Parathyroid adenoma (tissue), 2 donors: ENCODE measurements around the gene SLC22A23.

Source experiments
- H2AFZ ChIP-seq: fragments of 300-600 bp; sonication (generic); one replicate; pipeline ENCODE4 v1.7.0; 2017; ENCODE audit warnings: antibody characterized with exemption, mild to moderate bottlenecking
- H3K27ac ChIP-seq: fragments of 300-600 bp; sonication (generic); one replicate; pipeline ENCODE4 v1.7.0; 2017
- H3K27me3 ChIP-seq: fragments of 300-600 bp; sonication (generic); one replicate; pipeline ENCODE4 v1.7.0; 2017; ENCODE audit warnings: low read length; ENCODE audit not compliant: control insufficient read depth, insufficient read depth
- H3K36me3 ChIP-seq: fragments of 300-600 bp; sonication (generic); one replicate; pipeline ENCODE4 v1.7.0; 2017; ENCODE audit warnings: low read length; ENCODE audit not compliant: control insufficient read depth, insufficient read depth
- H3K4me1 ChIP-seq: fragments of 300-600 bp; sonication (generic); one replicate; pipeline ENCODE4 v1.7.0; 2017; ENCODE audit warnings: control low read depth
- H3K4me2 ChIP-seq: fragments of 300-600 bp; sonication (generic); one replicate; pipeline ENCODE4 v1.7.0; 2017; ENCODE audit warnings: low read length
- H3K4me3 ChIP-seq: fragments of 300-600 bp; sonication (generic); one replicate; pipeline ENCODE4 v1.7.0; 2017; ENCODE audit warnings: low read depth, low read length
- H3K79me2 ChIP-seq: fragments of 300-600 bp; sonication (generic); one replicate; pipeline ENCODE4 v1.7.0; 2017; ENCODE audit warnings: control low read depth
- H3K9ac ChIP-seq: fragments of 300-600 bp; sonication (generic); one replicate; pipeline ENCODE4 v1.7.0; 2017; ENCODE audit warnings: mild to moderate bottlenecking
- H3K9me3 ChIP-seq: fragments of 300-600 bp; sonication (generic); one replicate; pipeline ENCODE4 v1.7.0; 2017; ENCODE audit warnings: low read length; ENCODE audit not compliant: control insufficient read depth
- TF ChIP-seq, protein P1 (sequence below): fragments of 300-600 bp; sonication (generic); IDR thresholded peaks from one replicate; pipeline ENCODE4 v1.7.0; 2017; ENCODE audit warnings: antibody characterized with exemption, mild to moderate bottlenecking
- donor health status: primary hyperparathyroidism.

The SLC22A23 gene

DNA sequence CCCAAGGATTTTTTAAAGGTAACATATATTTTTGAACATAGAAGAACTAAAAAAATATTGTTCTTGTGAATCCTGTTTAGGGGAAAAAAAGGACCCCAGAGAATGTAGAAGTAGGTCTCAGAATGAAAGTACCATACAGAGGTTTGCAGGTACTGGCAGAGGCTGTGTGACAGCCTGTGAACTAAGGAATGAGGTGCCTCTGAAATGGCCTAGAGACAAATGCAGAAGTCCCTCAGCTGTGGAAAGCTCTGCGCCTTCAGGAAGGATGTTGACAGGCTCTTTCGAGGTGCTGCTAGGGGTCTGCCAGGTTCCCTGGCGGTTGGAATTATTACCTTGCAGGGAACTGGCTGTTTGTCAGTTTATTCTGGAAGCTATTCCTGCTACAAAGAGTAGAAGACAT, 220.8 kb downstream of the SLC22A23 start:
- Histone ChIP-seq H3K27ac (no peak overlapping the region), H3K4me2 (no peak overlapping the region), H3K79me2 (no peaks in the 10 kb centered on the region), H3K4me1 (no peaks in the 10 kb centered on the region), H3K27me3 (no peaks in the 10 kb centered on the region), H3K4me3 (no peak overlapping the region), H3K9ac (no peak overlapping the region), H3K36me3 (no peaks in the 10 kb centered on the region), H2AFZ (no peak overlapping the region), H3K9me3 (no peaks in the 10 kb centered on the region)
- TF ChIP-seq, protein P1, sequence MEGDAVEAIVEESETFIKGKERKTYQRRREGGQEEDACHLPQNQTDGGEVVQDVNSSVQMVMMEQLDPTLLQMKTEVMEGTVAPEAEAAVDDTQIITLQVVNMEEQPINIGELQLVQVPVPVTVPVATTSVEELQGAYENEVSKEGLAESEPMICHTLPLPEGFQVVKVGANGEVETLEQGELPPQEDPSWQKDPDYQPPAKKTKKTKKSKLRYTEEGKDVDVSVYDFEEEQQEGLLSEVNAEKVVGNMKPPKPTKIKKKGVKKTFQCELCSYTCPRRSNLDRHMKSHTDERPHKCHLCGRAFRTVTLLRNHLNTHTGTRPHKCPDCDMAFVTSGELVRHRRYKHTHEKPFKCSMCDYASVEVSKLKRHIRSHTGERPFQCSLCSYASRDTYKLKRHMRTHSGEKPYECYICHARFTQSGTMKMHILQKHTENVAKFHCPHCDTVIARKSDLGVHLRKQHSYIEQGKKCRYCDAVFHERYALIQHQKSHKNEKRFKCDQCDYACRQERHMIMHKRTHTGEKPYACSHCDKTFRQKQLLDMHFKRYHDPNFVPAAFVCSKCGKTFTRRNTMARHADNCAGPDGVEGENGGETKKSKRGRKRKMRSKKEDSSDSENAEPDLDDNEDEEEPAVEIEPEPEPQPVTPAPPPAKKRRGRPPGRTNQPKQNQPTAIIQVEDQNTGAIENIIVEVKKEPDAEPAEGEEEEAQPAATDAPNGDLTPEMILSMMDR: no peak

DNA sequence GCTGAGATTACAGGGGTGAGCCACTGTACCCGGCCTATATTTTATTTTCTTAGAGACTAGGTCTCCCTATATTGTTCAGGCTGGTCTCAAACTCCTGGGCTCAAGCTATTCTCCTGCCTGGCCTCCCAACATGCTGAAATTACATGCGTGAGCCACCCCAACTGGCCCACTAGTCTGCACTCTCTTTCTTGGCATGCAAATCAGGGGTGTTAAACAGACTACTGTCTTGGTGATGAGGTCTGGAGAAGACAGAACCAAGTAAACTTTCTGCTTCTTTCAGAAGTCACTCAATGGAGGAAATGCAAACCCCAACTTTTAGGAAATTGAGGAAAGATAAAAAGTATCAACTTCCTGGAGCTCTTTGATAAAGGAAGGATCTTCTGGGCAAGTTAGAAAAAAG, 221.4 kb downstream of the SLC22A23 start:
- Histone ChIP-seq H3K4me2 (no peak overlapping the region), H3K9ac (no peak overlapping the region), H3K27ac (no peak overlapping the region), H3K79me2 (no peaks in the 10 kb centered on the region), H3K9me3 (no peaks in the 10 kb centered on the region), H2AFZ (no peak overlapping the region), H3K4me3 (no peak overlapping the region), H3K4me1 (no peaks in the 10 kb centered on the region), H3K36me3 (no peaks in the 10 kb centered on the region), H3K27me3 (peaks cover 1% of the 10 kb centered on the region)
- TF ChIP-seq, protein P1: no peak

DNA sequence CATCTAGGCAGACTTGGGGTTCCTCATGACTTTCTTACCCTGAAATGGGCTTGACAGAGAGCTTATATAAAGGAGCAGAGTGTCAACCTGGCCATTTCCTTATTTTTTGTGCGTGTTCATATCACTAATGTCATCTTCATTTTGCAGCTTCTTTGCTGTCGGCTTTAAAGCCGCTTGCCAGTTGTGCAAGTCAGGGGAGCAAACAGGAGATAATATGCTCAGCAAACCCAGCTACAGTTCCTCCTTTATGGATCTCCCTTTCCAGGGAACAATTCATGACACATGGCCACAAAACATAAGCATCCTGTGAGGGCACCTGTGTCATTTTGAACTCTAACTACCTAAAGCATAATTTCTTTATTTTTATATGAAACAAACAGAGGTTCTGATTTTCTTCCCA, 222.9 kb downstream of the SLC22A23 start:
- Histone ChIP-seq H2AFZ (no peak overlapping the region), H3K4me1 (peaks cover 3% of the 10 kb centered on the region), H3K36me3 (no peaks in the 10 kb centered on the region), H3K27ac (no peak overlapping the region), H3K4me2 (no peak overlapping the region), H3K79me2 (no peaks in the 10 kb centered on the region), H3K27me3 (peaks cover 10% of the 10 kb centered on the region), H3K4me3 (no peak overlapping the region), H3K9ac (no peak overlapping the region), H3K9me3 (no peaks in the 10 kb centered on the region)
- TF ChIP-seq, protein P1: no peak

DNA sequence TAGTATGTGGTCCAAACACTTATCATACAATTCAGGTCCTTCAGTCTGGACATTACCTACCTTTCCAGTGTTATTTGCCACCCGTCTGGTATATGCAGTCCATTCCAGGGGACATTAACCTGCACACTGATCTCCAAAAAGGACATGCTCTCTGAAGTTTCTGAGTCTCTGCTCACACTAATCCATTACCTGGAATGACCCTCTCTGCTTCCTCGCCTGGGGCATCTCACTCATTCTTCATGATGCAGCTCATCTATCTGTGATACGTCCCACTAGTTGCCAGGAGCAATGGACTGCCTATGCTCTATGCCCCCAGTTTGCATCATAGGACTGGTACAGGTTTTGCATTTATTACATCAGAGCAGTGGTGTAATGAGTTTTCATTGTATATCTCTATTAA, 223.5 kb downstream of the SLC22A23 start:
- TF ChIP-seq, protein P1: no peak
- Histone ChIP-seq H3K27me3 (peaks cover 10% of the 10 kb centered on the region), H3K4me3 (no peak overlapping the region), H3K27ac (no peak overlapping the region), H3K36me3 (no peaks in the 10 kb centered on the region), H3K9ac (no peak overlapping the region), H3K4me2 (no peak overlapping the region), H3K79me2 (no peaks in the 10 kb centered on the region), H2AFZ (no peak overlapping the region), H3K9me3 (no peaks in the 10 kb centered on the region), H3K4me1 (peaks cover 4% of the 10 kb centered on the region)

DNA sequence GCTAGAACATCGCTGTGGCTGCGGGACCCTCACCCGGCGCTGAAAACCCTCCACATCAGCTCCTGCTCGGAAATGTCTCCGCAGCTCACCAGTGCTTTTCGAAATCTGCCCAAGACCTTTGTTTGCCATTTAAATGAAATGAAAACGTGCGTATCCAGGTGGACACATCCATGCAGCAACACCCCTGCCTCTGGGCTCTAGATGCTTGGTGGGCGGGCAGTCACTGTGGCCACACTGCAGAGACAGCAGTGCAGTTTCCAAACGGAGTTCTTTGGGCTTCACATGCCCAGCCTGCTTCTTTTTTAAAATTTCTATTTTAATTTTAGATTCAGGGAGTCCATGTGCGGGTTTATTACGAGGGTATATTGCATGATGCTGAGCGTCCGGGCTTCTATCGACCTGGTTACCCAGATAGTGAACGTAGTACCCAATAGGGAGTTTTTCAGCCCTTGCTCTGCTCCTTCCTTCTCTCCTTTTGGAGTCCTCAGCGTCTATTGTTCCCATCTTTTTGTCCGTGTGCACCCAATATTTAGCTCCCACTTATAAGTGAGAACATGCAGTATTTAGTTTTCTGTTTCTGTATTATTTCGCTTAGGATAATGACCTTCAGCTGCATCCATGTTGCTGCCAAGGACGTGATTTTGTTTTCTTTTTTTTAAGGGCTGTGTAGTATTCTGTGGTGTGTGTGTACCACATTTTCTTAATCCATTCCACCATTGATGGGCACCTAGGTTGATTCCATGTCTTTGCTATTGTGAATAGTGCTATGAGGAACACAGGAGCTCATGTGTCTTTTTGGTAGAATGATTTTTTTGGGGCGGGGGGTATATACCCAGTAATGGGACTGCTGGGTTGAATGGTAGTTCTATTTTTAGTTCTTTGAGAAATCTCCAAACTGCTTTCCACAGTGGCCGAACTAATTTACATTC, 224.6 kb downstream of the SLC22A23 start:
- no peak overlapping the region for H3K9ac ChIP-seq
- no peaks in the 10 kb centered on the region for H3K36me3 ChIP-seq
- H3K4me2 ChIP-seq: peak overlapping the region; percentile 71
- H3K27me3 ChIP-seq: peaks cover 10% of the 10 kb centered on the region
- peaks cover 4% of the 10 kb centered on the region for H3K4me1 ChIP-seq
- no peak overlapping the region for H3K27ac ChIP-seq
- TF ChIP-seq, protein P1: no peak
- H3K4me3 ChIP-seq: peak overlapping the region; percentile 45
- peak overlapping the region; percentile 81 for H2AFZ ChIP-seq
- no peaks in the 10 kb centered on the region for H3K79me2 ChIP-seq
- H3K9me3 ChIP-seq: no peaks in the 10 kb centered on the region
